Bronchial epithelial cell (primary cell): ENCODE data around the gene SYNM. TPM values are rescaled to one million over a fixed set of nuclear protein-coding genes. Genes with fewer than 3 reads are reported as not detected.

Experiments
- DNase-seq: peaks from one replicate; pipeline ENCODE4 v3.0.0-alpha.2; 2010; ENCODE audit warnings: low read depth
- FAIRE-seq: peaks from 2 replicates; lab custom pipeline; 2011; peaks lifted over from hg19 to GRCh38; lab: Jason Lieb, UNC
- H3K27me3 ChIP-seq: 2 replicates; pipeline ENCODE4 v1.5.1; 2011; ENCODE audit warnings: low read length; ENCODE audit not compliant: control insufficient read depth, insufficient read depth
- H3K36me3 ChIP-seq: 2 replicates; pipeline ENCODE4 v1.5.1; 2011; ENCODE audit warnings: low read length; ENCODE audit not compliant: control insufficient read depth, insufficient read depth
- H3K4me3 ChIP-seq: 2 replicates; pipeline ENCODE4 v1.5.1; 2011; ENCODE audit warnings: mild to moderate bottlenecking, low read depth, low read length, control low read depth
- total RNA-seq: library from RNA; depleted of rRNA; stranded (reverse); fragments of >200 nt; gene quantifications from 2 replicates; pipeline ENCODE4 v1.2.1, GENCODE V29; 2014
- TF ChIP-seq, protein P1 (sequence below): IDR thresholded peaks from 2 replicates; pipeline ENCODE4 v1.5.1; 2011; ENCODE audit warnings: mild to moderate bottlenecking, moderate library complexity, low read length, control low read depth, inconsistent platforms; ENCODE audit not compliant: insufficient read depth, severe bottlenecking

The SYNM gene
- total RNA-seq, 1 donor from 2014 or later: 0.26 TPM

DNA sequence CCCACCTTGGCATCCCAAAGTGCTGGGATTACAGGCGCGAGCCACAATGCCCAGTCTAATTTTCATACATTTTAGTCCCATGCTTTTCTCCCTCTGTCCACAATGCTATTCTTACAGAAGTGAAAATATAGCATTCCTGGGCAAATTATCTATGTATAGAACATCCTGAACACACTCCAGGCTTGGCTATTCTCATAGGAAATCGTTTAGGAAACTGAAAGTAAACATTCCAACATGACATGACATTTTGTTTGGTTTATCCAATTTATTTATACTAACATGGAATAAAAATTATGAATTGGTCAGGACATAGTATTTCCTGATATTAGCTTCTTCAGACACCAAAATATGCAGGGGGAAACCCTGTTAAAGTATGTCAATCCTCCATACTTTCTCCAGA lies 52.6 kb downstream of the SYNM start:
- Histone ChIP-seq H3K4me3 (no peak overlapping the region), H3K27me3 (no peaks in the 10 kb centered on the region), H3K36me3 (peaks cover 4% of the 10 kb centered on the region)
- TF ChIP-seq, protein P1, sequence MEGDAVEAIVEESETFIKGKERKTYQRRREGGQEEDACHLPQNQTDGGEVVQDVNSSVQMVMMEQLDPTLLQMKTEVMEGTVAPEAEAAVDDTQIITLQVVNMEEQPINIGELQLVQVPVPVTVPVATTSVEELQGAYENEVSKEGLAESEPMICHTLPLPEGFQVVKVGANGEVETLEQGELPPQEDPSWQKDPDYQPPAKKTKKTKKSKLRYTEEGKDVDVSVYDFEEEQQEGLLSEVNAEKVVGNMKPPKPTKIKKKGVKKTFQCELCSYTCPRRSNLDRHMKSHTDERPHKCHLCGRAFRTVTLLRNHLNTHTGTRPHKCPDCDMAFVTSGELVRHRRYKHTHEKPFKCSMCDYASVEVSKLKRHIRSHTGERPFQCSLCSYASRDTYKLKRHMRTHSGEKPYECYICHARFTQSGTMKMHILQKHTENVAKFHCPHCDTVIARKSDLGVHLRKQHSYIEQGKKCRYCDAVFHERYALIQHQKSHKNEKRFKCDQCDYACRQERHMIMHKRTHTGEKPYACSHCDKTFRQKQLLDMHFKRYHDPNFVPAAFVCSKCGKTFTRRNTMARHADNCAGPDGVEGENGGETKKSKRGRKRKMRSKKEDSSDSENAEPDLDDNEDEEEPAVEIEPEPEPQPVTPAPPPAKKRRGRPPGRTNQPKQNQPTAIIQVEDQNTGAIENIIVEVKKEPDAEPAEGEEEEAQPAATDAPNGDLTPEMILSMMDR: no peak
- no peak for FAIRE-seq
- no peak for DNase-seq

DNA sequence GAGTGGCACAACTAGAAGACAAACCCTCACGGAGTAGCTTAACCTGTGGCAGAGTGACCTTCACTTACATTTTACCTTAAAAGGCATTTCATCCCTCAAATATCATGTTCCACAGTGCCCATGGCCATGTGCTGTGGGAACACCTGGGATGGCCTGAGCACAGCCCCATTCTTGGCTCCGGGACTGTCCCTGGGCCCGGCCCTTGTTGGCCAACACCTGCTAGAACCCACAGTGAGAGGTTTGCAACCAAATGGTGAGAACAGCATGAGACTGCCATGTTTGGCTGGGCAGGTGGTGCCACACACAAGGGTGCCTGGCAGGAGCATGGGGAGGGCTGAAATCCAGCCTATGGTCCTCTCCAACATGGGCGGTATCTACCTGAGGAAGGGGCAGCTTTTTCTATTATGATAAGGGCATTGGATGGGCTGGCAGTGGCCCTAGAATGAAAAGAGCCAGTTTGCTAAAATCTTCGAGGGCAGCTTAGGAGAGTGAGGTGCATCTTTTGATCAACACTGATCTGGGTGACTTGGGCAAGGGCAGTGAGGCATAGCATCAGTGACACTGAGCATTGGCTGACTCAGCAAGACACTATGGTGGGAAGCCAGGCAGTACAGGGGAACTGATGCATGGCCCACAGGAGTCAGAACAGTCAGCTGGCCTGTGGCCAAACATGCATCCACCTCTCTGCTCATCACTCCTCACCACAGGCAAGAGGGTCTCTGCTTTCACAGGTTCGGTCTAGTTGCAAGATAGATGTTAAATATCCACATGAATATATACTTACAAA lies 53.9 kb downstream of the SYNM start:
- Histone ChIP-seq H3K36me3 (peaks cover 4% of the 10 kb centered on the region), H3K4me3 (no peak overlapping the region), H3K27me3 (no peaks in the 10 kb centered on the region)
- DNase-seq: no peak
- FAIRE-seq: no peak
- TF ChIP-seq, protein P1: no peak

DNA sequence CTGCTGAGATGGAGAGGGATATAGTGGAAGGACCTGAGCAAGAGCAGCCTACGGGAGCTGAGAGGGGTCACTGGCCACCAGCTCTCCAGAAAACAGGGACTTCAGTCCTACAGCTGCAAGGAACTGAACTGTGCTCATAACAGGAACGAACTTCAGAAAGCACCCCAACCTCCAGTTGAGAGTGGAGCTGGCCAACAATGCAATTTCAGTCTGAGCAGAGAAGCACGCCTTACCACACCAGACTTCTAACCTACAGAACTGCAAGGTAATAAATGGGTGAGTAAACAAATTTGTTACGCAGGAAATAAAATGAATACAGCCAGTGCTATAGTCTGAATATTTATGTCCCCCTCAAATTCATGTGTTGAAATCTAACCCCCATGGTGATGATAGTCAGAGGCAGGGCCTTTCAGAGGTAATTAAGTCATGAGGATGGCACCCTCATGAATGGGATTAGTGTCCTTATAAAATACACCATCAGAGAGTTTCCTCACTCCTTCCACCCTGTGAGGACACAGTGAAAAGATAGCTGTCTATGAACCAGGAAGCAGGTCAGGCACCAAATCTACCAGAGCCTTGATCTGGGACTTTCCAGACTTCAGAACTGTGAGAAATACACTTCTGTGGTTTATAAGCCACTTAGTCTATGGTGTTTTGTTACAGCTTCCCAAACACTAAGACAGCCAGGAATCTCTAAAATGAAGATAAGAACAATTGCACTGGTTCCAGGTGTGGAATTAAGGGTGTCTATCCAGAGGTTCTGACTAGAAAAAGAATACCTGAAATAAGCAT lies 58.6 kb downstream of the SYNM start:
- Histone ChIP-seq H3K27me3 (no peaks in the 10 kb centered on the region), H3K4me3 (no peak overlapping the region), H3K36me3 (peaks cover 4% of the 10 kb centered on the region)
- TF ChIP-seq, protein P1: no peak
- FAIRE-seq (no peak), DNase-seq (no peak)

DNA sequence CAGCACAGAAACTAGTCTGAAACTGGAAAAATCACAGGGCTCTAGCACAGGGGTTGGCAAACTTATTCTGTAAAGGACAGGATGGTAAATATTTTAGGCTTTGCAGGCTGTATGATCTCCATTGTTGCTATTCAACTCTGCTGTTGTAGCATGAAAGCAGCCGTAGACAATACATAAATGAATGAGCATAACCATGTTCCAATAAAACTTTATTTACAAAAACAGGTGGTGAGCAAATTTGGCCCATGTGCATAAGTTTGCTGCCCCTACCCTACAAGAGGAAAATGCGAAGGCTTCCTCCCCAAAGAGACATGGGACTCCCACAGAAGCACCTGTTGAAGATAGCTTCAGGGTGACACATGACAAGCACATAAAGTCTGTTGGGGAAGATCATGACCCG lies 59.2 kb downstream of the SYNM start:
- Histone ChIP-seq H3K4me3 (no peak overlapping the region), H3K36me3 (peaks cover 3% of the 10 kb centered on the region), H3K27me3 (no peaks in the 10 kb centered on the region)
- DNase-seq (no peak), FAIRE-seq (no peak)
- TF ChIP-seq, protein P1: no peak

DNA sequence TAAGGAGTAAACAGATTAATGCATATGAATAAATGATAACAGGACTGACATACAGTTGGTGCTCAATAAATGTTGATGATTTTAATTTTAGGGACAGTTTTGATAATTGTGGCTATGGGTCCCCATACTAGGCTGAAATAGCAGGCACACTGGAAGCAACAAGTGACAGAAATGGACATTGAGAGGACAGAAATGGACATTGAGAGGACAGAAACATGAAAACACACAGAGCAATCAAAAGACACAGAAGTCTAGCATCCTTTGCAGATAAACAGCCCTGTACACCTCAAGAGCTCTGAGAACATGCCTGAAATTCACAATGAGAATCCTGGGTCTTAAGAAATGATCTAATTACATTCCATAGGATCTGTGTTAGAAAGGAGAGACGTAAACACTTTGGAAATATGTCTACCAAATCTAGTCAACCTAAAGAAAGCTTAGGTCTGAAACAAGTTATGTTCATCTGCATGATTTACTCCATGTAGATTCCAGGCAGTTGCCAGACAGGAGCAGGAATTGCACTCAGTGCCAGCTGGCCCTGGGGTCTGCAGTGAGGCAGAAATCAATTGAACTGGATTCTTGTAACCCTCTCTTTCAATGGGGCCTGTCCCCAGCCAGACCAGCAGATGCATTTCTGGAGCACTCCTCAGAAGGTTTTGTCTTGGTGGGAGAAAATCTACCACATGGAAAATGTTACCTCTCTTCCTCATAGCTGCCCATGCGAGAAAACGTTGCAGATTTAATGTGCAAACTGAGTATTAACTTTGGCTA lies 60.3 kb downstream of the SYNM start:
- TF ChIP-seq, protein P1: no peak
- no peaks in the 10 kb centered on the region for H3K27me3 ChIP-seq
- no peak for FAIRE-seq
- peaks cover 3% of the 10 kb centered on the region for H3K36me3 ChIP-seq
- no peak for DNase-seq
- no peak overlapping the region for H3K4me3 ChIP-seq
